GM12872 (cell line): ENCODE measurements around the gene CDK13.
A peak's percentile ranks its signal among the peaks of the same experiment; 100 is the strongest.

Source experiments
- CTCF ChIP-seq: IDR thresholded peaks from 3 replicates; pipeline ENCODE4 v1.5.1; 2011; ENCODE audit warnings: low read depth, mild to moderate bottlenecking, low read length, moderate library complexity; ENCODE audit not compliant: insufficient read depth

The CDK13 gene

GRCh38 chr7:39950473-39951225 lies 593 bp downstream of the CDK13 start:
- TF ChIP-seq CTCF, result no peak

- peak; percentile 61 for TF ChIP-seq CTCF
Observed at GRCh38 chr7:39951226-39952194, 1.5 kb downstream of the CDK13 start.

GRCh38 chr7:39952374-39952773 lies 2.3 kb downstream of the CDK13 start:
- TF ChIP-seq CTCF, result no peak

GRCh38 chr7:39952803-39953202 lies 2.7 kb downstream of the CDK13 start:
- TF ChIP-seq CTCF, result no peak

GRCh38 chr7:39954694-39955093 lies 4.6 kb downstream of the CDK13 start:
- no peak for TF ChIP-seq CTCF

GRCh38 chr7:39958038-39958437 lies 8.0 kb downstream of the CDK13 start:
- no peak for TF ChIP-seq CTCF

GRCh38 chr7:39967406-39968161 lies 17.5 kb downstream of the CDK13 start:
- TF ChIP-seq CTCF, result no peak
